OCI-LY1 (cell line): ENCODE data around the gene CIAO3.

Source experiments
- EZH2 ChIP-seq: fragments of 200-600 bp; sonication (generic), shearing (Covaris generic); IDR thresholded peaks from 2 replicates; pipeline ENCODE4 v1.8.0; 2017; ENCODE audit warnings: borderline replicate concordance, mixed run types, mild to moderate bottlenecking, antibody characterized with exemption, low read length, moderate library complexity, mixed read lengths
- TF ChIP-seq, protein P1 (sequence below): fragments of 200-600 bp; sonication (generic), shearing (Covaris generic); IDR thresholded peaks from 2 replicates; pipeline ENCODE4 v1.5.1; 2017; ENCODE audit warnings: mild to moderate bottlenecking, antibody characterized with exemption, low read length, moderate library complexity, mixed read lengths

DNA sequence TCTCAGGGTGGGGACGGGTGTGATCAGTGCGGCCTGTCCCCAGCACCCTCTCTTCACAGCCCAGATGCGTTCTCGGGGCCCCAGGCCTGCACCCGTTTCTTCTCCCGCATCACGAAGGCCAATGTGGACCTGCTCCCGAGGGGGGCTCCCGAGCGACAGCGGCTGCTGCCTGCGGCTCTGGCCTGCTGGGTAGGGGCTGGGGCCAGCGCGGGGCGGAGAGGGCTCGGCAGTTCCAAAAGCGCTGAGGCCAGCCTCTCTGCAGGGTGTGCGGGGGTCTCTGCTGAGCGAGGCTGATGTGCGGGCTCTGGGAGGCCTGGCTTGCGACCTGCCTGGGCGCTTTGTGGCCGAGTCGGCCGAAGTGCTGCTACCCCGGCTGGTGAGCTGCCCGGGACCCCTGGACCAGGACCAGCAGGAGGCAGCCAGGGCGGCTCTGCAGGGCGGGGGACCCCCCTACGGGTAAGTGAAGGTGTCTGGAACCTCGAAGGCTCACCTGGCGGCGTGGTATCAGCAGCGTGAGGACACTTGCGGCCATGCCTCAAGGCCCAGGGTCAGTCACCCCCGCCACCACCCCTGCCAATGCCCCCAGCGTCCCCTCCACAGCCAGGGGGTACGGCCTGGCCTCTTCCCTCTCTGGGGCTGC lies 24.2 kb upstream of the CIAO3 start:
- TF ChIP-seq, protein P1, sequence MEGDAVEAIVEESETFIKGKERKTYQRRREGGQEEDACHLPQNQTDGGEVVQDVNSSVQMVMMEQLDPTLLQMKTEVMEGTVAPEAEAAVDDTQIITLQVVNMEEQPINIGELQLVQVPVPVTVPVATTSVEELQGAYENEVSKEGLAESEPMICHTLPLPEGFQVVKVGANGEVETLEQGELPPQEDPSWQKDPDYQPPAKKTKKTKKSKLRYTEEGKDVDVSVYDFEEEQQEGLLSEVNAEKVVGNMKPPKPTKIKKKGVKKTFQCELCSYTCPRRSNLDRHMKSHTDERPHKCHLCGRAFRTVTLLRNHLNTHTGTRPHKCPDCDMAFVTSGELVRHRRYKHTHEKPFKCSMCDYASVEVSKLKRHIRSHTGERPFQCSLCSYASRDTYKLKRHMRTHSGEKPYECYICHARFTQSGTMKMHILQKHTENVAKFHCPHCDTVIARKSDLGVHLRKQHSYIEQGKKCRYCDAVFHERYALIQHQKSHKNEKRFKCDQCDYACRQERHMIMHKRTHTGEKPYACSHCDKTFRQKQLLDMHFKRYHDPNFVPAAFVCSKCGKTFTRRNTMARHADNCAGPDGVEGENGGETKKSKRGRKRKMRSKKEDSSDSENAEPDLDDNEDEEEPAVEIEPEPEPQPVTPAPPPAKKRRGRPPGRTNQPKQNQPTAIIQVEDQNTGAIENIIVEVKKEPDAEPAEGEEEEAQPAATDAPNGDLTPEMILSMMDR, result no peak
- no peak for TF ChIP-seq EZH2
